GM21529 (cell line): Measurements from ENCODE around the gene FBP2.
"Not testable (repeated sequence)": the region's sequence is repeated elsewhere in the genome, so short reads cannot be mapped to it uniquely, and the experiment has no call there.

Source experiments
- ATAC-seq: cut with Tn5 transposase; IDR thresholded peaks from one replicate; pipeline ENCODE4 v1.9.1; 2021; ENCODE audit not compliant: unreplicated experiment

The FBP2 gene

DNA sequence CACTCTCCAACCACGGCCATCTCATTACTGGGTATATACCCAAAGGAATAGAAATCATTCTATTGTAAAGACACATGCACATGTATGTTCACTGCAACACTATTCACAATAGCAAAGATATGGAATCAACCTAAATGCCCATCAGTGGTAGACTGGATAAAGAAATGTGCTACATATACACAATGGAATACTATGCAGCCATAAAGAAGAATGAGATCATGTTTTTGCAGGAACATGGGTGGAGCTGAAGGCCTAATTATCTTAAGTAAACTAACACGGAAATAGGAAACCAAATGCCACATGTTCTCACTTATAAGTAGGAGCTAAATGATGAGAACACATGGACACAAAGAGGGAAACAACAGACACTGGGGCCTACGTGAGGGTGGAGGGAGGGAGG is 29.3 kb downstream of the FBP2 start:
- ATAC-seq = not testable (repeated sequence)

DNA sequence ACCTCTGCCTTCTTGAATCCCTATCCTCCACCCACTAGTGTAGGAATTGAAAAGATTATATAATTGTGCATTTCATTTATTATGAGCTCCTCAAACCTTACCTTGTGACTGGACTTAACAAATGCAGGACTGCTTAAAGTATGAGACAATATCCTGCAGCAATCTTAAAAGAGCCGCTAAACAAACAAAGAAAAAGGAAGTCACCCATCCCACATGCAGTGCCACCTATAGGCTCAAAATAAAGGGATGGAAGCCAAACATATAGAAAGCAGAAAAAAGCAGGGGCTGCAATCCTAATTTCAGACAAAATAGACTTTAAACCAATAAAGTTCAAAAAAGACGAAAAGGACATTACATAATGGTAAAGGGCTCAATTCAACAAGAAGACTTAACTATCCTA is 30.1 kb downstream of the FBP2 start:
- no peak for ATAC-seq

DNA sequence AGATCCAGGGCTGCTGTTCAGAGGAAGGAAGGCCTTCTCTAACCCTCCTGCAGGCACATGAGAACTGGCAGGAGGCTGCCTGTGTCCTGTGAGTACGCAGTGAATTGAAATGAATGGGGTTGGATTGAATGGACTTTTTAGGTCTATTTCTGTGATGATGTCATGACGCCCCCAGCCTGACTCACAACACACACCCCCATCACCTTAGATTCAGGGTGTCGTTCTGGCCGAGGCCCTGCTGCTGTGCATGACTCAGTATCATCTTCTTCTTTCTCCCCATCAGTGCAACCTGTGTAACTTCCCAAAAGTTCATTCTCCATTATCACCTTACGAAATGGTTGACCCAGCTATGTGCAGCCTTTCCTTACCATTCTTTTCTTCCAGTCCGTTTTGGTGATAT is 33.4 kb downstream of the FBP2 start:
- no peak for ATAC-seq

DNA sequence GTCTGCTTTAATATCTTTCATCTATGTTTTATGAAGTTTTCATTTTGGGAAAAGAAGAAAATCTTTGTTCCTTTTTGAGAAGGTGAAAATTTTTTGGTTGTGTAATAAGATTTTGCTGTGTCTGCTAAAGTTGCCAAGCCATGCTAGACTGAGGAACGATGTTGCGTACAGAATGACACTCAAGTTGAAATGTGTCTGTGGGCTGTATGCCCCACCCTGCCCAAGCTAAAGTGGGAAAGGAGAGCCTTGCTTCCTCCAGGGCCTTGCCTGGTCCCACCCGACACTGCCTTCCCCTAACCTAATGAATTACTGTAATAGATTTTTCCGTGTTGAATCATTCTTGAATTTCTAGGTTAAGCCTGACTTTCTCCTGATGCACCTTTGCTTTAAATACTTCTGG is 36.2 kb downstream of the FBP2 start:
- ATAC-seq = no peak

DNA sequence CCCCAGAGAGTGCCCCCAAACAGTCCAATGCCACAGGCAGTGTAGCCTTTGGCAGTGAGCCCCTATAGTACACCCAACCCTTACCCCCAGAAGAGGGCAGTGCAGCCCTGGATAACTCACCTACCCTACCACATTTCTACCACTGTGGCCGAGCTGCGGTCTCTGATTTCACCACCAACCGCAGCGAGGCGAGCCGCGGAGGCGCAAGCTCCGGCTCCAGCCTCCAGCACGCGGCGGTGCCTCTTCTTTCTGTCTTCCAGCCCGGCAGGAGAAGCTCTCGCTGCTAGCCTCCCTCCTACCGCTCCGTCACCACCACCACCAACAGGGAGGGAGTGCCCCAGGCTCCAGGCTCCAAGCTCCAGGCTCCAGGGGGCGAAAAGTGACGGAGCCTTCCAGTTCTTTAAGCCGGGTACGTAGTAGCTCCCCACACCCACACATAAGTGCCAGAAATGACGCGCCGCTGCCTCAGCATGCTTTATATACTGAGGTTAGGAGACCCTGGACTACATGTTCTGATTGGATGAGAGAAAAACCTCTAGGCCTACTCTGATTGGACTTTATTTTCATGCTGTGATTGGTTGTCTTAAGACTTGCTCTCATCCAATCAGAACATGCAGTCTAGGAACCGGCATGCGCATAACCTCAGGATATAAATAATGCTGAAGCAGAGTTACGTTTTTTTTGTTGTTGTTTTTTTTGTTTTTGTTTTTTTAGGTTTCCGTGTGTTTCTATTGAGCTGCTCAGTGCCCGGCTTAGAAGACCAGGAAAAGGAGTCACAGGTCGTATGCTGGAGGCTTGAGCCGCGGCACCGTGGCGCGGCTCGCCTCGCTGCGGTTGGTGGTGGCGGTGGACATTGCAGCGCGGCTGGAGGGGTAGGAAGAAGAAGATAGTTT is 38.9 kb downstream of the FBP2 start, which contains the start of gene PCAT7:
Gene PCAT7, plus strand, starts transcription at position 645 of the 893 bp plus-strand sequence.
- ATAC-seq = no peak

DNA sequence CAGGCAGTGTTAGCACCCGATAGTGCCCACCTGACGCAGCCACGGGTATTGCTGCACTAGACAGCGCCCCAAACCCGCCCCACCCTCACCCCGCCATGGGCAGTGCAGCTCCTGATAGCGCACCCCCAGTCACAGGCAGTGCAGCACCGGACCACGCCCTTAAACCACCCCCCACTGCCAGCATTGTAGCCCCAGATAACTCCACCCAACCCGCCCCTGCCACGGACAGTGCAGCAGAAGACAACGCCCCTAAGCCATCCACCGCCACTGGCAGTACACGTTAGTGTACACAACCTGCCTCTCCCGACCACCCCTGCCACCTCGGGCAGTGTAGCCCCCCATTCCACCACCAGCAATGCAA is 39.6 kb downstream of the FBP2 start:
- ATAC-seq = no peak

DNA sequence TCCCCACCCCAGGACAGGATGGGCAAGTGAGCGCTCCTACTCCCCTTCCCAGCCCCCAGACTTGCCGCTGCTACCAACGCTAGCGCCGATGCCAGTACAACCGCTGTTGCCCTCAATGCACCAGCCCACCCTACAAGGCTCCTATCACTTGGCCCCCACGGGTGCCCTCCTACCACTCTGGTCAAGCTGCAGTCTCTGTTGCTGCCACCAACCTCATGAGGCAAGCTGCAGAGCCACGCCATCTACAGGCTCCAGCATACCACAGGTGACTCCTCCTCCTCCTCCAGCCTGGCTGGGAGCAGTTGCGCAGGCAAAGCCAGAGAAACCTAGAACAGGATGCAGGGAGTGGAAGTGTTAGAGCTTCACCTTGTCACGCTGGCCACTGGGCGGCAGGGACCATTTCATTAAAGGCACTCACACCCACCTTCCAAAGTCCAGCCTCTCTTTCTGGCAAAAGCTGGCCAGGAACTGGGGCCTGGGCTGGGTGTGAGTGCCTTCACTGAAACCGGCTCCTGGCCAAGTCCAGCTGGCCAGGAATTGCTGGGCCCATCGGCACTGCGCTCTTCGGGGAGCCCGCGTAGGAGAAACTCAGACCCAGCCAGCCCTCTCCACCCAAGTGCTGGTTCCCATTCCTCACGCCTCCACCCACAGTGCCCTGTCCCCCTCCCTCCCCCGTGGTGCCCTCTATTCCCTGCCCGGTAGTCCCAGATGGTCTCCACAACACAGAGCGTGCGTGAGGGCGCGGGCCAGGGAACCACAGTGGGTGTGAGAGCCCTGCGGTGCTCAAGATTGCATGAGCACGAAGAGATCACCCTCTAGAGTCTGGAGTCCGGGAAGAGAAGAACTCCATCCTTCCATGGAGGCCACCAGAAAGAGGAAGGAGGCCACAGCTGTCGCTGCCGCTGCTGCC is 40.3 kb downstream of the FBP2 start:
- ATAC-seq = no peak

DNA sequence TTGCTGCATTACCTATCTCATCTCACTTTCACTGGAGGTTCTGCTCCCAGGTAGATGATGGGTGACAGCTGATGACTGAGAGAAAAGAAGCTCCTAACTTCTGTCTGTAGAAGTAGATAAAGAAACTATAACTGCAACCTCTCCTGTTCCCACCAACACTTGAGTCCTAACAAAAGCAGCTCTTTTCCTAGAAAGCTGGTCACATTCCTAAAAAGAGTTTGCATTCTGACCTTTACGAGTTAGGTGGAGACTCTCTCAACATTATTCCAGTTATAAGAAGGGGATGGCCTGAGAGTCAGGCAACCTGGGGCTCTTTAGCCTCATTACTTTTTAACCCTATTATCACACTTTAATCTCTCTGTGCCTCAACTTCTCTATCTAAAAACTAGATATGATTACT is 47.7 kb downstream of the FBP2 start:
- no peak for ATAC-seq

DNA sequence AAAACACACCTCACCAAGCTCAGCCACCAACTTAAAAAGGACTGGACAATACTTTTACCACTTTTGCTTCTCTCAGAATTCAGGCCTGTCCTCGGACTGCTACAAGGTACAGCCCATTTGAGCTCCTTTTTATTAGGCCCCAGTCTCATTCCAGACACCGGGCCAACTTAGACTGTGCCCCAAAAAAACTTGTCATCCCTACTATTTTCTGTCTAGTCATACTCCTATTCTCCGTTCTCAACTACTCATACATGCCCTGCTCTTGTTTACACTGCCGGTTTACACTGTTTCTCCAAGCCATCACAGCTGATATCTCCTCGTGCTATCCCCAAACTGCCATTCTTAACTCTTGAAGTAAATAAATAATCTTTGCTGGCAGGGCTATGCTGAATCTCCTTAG is 49.3 kb downstream of the FBP2 start:
- not testable (repeated sequence) for ATAC-seq

DNA sequence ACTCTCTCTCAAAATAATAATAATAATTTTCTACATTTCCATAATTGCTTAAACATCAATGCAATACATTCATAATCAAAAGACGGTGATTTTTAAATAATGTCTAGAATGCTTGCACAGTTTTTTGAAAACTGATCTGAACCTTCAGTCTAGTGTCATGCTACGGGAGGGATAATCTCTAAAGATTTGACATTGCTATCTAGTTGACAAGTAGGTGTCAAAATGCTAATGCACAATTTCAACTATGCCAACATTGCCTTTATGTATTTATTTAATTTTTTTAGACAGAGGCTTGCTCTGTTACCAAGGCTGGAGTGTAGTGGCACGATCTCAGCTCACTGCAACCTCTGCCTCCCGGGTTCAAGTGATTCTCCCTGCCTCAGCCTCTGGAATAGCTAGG is 54.7 kb downstream of the FBP2 start:
- ATAC-seq = no peak

DNA sequence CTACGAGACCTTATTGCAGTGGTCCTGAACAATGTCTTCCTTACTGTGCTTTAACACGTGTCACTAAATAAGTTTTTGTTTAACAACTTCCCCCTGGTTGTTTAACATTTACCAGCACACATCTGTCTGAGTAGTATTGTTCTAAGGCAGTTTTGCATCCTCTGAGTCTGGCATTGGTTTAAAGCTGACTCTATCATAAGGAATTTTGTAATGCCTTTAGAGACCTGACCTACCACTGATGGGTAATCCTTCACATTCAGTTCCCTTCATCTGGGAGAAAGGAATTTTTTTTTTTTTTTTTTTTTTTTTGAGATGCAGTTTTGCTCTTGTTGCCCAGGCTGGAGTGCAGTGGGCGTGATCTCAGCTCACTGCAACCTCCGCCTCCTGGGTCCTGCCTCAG is 58.7 kb downstream of the FBP2 start:
- no peak for ATAC-seq

DNA sequence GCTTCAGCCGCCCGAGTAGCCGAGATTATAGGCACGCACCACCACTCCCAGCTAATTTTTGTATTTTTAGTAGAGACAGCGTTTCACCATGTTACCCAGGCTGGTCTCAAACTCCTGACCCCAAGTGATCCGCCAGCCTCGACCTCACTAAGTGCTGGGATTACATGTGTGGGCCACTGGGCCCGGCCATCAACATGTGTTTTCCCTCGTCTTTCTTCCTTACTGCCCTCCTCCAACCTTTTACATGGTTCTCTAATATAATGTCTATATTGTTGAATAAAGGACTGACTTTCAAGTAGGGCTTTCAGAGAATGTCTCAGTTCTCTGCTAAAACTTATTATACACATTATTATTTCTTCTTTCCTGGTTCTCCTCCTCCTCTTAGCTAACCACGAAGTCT is 60.0 kb downstream of the FBP2 start:
- no peak for ATAC-seq

DNA sequence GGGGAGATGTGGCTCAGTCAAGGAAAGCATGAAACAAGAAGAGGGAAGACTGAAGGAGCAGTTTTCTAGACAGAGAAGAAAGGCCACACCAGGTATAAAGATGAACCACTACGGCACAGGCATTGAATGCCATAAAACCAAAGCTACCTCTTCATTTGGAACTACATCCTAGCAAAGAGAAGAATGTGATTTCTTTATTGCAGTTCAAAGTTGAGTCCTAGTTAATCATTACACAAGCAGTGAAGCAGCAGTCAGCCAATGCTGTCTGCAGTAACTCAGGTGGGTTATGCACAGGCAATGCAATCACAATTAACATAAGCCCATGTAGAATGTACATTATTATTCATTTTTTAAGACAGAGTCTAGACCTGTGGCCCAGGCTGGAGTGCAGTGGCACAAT is 60.5 kb downstream of the FBP2 start:
- ATAC-seq = no peak

DNA sequence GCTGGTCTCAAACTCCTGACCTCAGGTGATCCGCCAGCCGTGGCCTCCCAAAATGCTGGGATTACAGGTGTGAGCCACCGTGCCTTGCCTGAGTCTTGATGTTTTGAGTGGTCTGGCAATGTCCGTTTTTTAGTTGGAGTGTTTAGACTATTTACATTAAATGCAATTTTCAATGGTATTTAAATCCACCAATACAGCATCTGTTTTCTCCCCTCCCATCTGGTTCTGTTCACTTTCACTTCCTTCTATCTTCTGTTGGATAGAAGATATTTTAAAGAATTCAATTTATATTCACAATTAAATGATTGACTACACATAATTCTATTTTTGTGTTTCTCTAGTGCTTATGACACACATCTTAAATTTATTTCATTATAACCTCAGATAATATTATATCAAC is 64.7 kb downstream of the FBP2 start:
- ATAC-seq = no peak

DNA sequence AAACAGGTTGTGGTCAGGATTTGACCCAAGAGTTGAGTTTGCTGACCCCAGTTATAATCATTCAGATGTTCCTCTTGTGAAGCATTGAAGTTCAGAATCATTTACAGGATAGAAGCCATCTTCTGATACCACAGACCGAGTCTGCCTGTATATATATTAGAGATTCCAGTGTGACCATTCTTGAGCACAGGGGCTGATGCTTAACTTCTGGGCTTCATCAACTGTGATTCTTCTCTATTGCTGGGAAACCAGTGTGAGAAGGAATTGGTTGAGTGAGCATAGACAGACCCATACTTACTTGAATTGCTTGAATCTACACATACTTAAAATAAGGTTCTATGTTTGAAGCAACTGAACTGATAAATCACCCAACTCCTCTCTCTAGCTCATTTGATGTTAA is 66.7 kb downstream of the FBP2 start:
- no peak for ATAC-seq

DNA sequence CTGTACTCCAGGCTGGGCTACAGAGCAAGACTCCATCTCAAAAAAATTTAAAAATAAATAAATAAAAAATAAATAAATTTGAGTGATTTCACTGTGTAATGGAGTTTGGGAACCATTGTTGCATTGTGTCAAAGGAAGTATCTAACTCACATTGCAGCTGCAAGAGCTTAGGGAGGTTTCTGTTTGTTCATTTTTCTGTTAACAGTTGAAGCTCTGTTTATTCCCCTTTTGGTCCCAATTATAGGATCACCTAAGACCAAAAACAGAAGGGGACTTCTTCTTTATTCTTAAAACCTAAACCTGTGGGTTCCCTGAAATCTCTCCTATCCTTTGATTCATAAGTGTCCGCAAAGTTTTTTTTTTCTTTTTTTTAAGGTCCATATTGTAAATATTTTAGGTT is 67.4 kb downstream of the FBP2 start:
- no peak for ATAC-seq

DNA sequence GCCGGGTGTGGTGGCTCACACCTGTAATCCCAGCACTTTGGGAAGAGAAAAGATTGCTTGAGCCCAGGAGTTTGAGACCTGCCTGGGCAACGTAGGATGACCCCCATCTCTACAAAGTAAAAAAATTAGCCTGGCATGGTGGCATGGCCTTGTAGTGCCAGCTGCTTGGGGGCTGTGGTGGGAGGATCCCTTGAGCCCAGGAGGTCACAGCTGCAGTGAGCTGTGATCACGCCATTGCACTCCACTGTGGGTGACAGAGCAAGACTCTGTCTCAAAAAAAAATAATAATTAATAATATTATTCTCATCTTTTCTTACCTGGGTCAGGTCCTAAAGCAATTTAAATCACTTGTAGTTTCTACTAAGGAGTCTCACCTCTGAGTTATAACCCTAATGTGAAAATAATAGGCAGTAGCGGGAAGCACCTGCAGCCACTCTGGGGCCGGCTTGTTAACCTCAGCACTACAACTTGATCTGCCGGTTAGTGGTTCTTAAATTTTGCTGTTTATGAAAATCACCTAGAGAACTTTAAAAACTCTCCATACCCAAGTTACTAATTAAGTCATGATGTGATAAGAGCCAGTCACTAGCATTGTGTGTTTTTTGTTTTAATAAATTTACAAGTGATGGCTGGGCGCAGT is 68.1 kb downstream of the FBP2 start:
- ATAC-seq = no peak

DNA sequence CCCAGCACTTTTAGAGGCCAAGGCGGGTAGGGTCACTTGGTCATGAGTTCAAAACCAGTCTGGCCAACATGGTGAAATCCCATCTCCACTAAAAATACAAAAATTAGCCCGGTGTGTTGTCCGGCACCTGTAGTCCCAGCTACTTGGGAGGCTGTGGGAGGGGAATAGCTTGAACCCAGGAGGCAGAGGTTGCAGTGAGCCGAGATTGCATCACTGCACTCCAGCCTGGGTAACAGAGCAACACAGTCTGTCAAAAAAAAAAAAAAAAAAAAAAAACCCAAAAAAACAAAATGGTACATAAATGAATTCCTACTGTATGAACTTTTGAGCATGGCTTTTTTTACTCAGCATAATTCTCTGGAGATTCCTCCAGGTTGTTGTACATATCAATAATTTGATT is 76.4 kb downstream of the FBP2 start:
- no peak for ATAC-seq

DNA sequence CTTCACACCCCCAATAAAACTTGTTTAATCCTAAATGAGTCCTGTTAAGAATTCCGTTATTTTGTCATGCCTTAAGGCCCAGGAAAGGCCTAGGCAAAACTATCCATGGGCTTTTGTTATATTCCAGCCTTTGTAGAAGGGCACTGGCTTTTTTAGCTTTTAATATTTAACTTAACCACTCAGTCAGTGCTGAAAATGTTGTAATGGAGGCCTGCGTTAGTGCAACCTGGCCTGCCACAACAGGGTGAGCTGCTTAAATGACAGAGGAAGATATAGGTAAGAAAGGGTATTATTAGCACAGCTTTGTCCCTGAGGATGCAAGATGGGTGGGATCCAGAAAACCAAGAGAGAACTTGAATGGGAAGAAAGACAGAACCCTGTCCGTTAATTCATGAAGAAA is 78.9 kb downstream of the FBP2 start:
- ATAC-seq = no peak

DNA sequence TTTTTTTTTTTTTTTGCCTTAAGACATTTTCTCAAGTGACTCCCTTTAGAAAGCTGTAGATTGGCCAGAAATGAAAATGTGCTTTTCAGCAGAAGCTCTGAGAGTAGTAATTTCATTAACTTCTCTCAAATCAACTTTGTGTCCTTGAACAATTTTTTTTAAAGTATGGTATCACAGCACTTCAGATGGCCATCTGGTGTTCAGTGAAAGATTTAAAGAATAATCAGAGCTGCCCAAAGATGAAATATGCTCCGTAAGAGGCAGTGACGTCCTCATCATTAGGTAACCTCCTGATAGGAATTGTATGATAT is 81.7 kb downstream of the FBP2 start:
- no peak for ATAC-seq

DNA sequence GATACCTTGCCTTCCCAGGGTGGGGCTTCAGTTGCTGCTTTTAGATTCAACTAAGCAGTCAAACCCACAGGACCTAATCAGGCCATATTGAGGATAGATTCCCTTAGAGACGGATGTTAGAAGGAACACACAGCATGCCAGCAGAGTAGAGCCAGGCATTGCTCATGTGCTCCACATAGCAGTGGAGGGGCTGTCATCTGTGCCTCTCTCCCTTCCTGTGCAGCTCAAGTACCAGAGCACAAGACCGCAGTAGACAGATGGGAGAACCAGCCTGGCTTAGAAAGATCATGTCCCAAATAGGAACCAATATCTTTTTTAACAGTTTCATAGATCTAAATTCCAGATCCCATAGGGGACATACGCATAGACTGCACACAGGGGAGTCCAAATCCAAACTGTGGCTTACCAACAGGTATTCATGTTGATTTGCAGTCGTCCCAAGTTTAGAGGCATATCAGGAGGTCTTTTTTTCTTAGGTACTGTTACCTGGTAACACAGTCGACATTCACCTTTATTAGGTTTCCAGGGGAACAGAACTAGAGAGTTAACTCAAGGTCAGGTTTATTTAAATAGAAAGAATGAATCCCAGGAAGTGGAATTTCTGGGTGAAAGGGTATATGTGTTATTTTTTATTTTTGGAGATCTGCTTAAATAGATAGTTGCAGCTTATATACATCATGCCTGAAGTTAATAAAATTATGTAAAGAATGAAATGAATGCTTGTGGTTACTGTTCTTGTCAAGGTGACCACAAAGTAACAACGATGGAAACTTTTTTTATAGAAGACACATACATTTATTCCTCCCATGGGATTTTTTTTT is 82.3 kb downstream of the FBP2 start:
- no peak for ATAC-seq
